GM21447 (cell line): ENCODE data around the gene RAB19.
"Not testable (repeated sequence)": the region's sequence is repeated elsewhere in the genome, so short reads cannot be mapped to it uniquely, and the experiment has no call there.

Experiments
- ATAC-seq: cut with Tn5 transposase; IDR thresholded peaks from one replicate; pipeline ENCODE4 v1.9.1; 2021; ENCODE audit not compliant: unreplicated experiment

RAB19 gene

GRCh38 chr7:140400381-140400780 is 3.5 kb upstream of the RAB19 start:
- no peak for ATAC-seq

GRCh38 chr7:140402178-140402835 is 1.6 kb upstream of the RAB19 start:
- ATAC-seq: no peak

GRCh38 chr7:140404565-140405065 is 757 bp downstream of the RAB19 start:
- no peak for ATAC-seq

- no peak for ATAC-seq
Measured at GRCh38 chr7:140415361-140415760, 11.5 kb downstream of the RAB19 start.

GRCh38 chr7:140415816-140416215 is 12.0 kb downstream of the RAB19 start:
- ATAC-seq: not testable (repeated sequence)

GRCh38 chr7:140416560-140416959 is 12.7 kb downstream of the RAB19 start:
- no peak for ATAC-seq

GRCh38 chr7:140417456-140418155 is 13.7 kb downstream of the RAB19 start:
- ATAC-seq: no peak

GRCh38 chr7:140418156-140418472 is 14.3 kb downstream of the RAB19 start:
- ATAC-seq: not testable (repeated sequence)

GRCh38 chr7:140418653-140419052 is 14.8 kb downstream of the RAB19 start:
- no peak for ATAC-seq

GRCh38 chr7:140421521-140421920 is 17.7 kb downstream of the RAB19 start:
- ATAC-seq: no peak

GRCh38 chr7:140423501-140423900 is 19.6 kb downstream of the RAB19 start:
- no peak for ATAC-seq

GRCh38 chr7:140425718-140426117 is 21.9 kb downstream of the RAB19 start:
- ATAC-seq: no peak

GRCh38 chr7:140426130-140426529 is 22.3 kb downstream of the RAB19 start:
- no peak for ATAC-seq

- ATAC-seq: no peak
Measured at GRCh38 chr7:140433396-140433795, 29.5 kb downstream of the RAB19 start.

- ATAC-seq: no peak
Measured at GRCh38 chr7:140435252-140435895, 31.5 kb downstream of the RAB19 start.

- ATAC-seq: no peak
Measured at GRCh38 chr7:140439359-140439758, 35.5 kb downstream of the RAB19 start.

- ATAC-seq: no peak
Measured at GRCh38 chr7:140440593-140440992, 36.7 kb downstream of the RAB19 start.

GRCh38 chr7:140441519-140441918 is 37.7 kb downstream of the RAB19 start:
- no peak for ATAC-seq

- no peak for ATAC-seq
Measured at GRCh38 chr7:140446467-140446866, 42.6 kb downstream of the RAB19 start.

GRCh38 chr7:140447841-140448240 is 44.0 kb downstream of the RAB19 start:
- no peak for ATAC-seq

GRCh38 chr7:140448781-140449480 is 45.1 kb downstream of the RAB19 start:
- no peak for ATAC-seq

- no peak for ATAC-seq
Measured at GRCh38 chr7:140451716-140452115, 47.9 kb downstream of the RAB19 start.
